Tibial nerve (tissue), 4 donors: Measurements from ENCODE around the gene BOC. TPM values are rescaled to one million over a fixed set of nuclear protein-coding genes. Genes with fewer than 3 reads are reported as not detected.
A peak's percentile ranks its signal among the peaks of the same experiment; 100 is the strongest.

Experiments
- DNase-seq, 2 donors: peaks; one replicate each; pipeline ENCODE4 v3.0.0-alpha.2; 2019; ENCODE audit warnings: low spot score in 2 of 2
- H3K27ac ChIP-seq, 4 donors: fragments of 200-600 bp; sonication (generic) in 3 of 4; one replicate each; pipeline ENCODE4 v1.5.1; 2017 to 2019; ENCODE audit warnings: mild to moderate bottlenecking in 1 of 4
- H3K27me3 ChIP-seq, 2 donors: fragments of 200-600 bp; sonication (generic) in 1 of 2; one replicate each; pipeline versions ENCODE4 v1.5.1 to v1.6.0; 2017 to 2019
- H3K36me3 ChIP-seq, 3 donors: fragments of 200-600 bp; sonication (generic); one replicate each; pipeline ENCODE4 v1.5.1; 2018 to 2019
- H3K4me1 ChIP-seq, 4 donors: fragments of 200-600 bp; sonication (generic) in 3 of 4; one replicate each; pipeline ENCODE4 v1.5.1; 2017 to 2019
- H3K4me3 ChIP-seq, 4 donors: fragments of 200-600 bp; sonication (generic) in 3 of 4; one replicate each; pipeline ENCODE4 v1.5.1; 2017 to 2019; ENCODE audit warnings: mild to moderate bottlenecking in 1 of 4, moderate library complexity in 1 of 4
- H3K9me3 ChIP-seq, 4 donors: fragments of 200-600 bp; sonication (generic) in 3 of 4; one replicate each; pipeline ENCODE4 v1.5.1; 2017 to 2019
- EP300 ChIP-seq, 2 donors: sonication (generic); formaldehyde crosslinking; IDR thresholded peaks; one replicate each; pipeline ENCODE4 v1.6.1; 2017; ENCODE audit warnings: antibody characterized with exemption in 2 of 2, mild to moderate bottlenecking in 1 of 2
- POLR2A ChIP-seq, 2 donors: fragments of 450-650 bp; IDR thresholded peaks; one replicate each; pipeline ENCODE4 v1.6.1; 2017; ENCODE audit warnings: antibody characterized with exemption in 2 of 2, mild to moderate bottlenecking in 2 of 2, moderate library complexity in 2 of 2
- WGBS, 2 donors: methylation state at CpG; one replicate each; pipeline ENCODE4 v1.1.5; 2018; 5-methylcytosine and 5-hydroxymethylcytosine counted together
- total RNA-seq, 4 donors: library from RNA; depleted of rRNA; stranded (reverse); fragments of >200 nt; gene quantifications; one replicate each; pipeline ENCODE4 v1.1.0, GENCODE V29; 2016
- TF ChIP-seq, protein P1 (sequence below), 5 experiments: fragments of 200-600 bp in 3 of 5; fragments of 450-650 bp in 2 of 5; sonication (generic) in 3 of 5; IDR thresholded peaks; one replicate each; pipeline ENCODE4 v1.5.1; 2016 to 2019; ENCODE audit warnings: antibody characterized with exemption in 5 of 5, mild to moderate bottlenecking in 3 of 5, moderate library complexity in 2 of 5

BOC gene
- total RNA-seq, 4 donors from 2014 or later = 27.6 to 63.2 (median 48.1) TPM

GRCh38 chr3:113274425-113275257 is 63.3 kb downstream of the BOC start:
- WGBS, 2 donors = 85 to 89% methylated on average over 17 to 20 of the region's 20 CpGs
- Histone ChIP-seq H3K27ac (peak overlapping the region in 3 of 4 donors; percentile 79 to 97 (median 90)), H3K36me3 (peaks cover 0 to 51% (median 0%) of the 10 kb centered on the region in 3 donors), H3K4me1 (peaks cover 0 to 36% (median 16%) of the 10 kb centered on the region in 4 donors), H3K9me3 (no peaks in the 10 kb centered on the region), H3K27me3 (no peaks in the 10 kb centered on the region), H3K4me3 (no peak overlapping the region)
- DNase-seq = no peak
- no peak for TF ChIP-seq EP300 (IDR thresholded peaks at IDR 0.05)
- TF ChIP-seq POLR2A (IDR thresholded peaks at IDR 0.05) = no peak
- TF ChIP-seq, protein P1, sequence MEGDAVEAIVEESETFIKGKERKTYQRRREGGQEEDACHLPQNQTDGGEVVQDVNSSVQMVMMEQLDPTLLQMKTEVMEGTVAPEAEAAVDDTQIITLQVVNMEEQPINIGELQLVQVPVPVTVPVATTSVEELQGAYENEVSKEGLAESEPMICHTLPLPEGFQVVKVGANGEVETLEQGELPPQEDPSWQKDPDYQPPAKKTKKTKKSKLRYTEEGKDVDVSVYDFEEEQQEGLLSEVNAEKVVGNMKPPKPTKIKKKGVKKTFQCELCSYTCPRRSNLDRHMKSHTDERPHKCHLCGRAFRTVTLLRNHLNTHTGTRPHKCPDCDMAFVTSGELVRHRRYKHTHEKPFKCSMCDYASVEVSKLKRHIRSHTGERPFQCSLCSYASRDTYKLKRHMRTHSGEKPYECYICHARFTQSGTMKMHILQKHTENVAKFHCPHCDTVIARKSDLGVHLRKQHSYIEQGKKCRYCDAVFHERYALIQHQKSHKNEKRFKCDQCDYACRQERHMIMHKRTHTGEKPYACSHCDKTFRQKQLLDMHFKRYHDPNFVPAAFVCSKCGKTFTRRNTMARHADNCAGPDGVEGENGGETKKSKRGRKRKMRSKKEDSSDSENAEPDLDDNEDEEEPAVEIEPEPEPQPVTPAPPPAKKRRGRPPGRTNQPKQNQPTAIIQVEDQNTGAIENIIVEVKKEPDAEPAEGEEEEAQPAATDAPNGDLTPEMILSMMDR (IDR thresholded peaks at IDR 0.05) = no peak

- Histone ChIP-seq H3K4me3 (no peak overlapping the region), H3K27me3 (no peaks in the 10 kb centered on the region), H3K36me3 (peaks cover 0 to 52% (median 0%) of the 10 kb centered on the region in 3 donors), H3K4me1 (peaks cover 0 to 36% (median 16%) of the 10 kb centered on the region in 4 donors), H3K27ac (peak overlapping the region; percentile 75 to 97 (median 84)), H3K9me3 (no peaks in the 10 kb centered on the region)
- WGBS, 2 donors = 93 to 97% methylated on average over 6 of the region's 6 CpGs
- TF ChIP-seq POLR2A (IDR thresholded peaks at IDR 0.05) (no peak), EP300 (IDR thresholded peaks at IDR 0.05) (no peak)
- TF ChIP-seq, protein P1 (IDR thresholded peaks at IDR 0.05) = no peak
- no peak for DNase-seq
Observed at GRCh38 chr3:113275258-113275556, 63.9 kb downstream of the BOC start.

GRCh38 chr3:113275583-113275928 is 64.2 kb downstream of the BOC start:
- no peak for DNase-seq
- H3K27me3 ChIP-seq = no peaks in the 10 kb centered on the region
- peak overlapping the region in 2 of 4 donors; percentile 16 to 30 for H3K4me3 ChIP-seq
- H3K27ac ChIP-seq = peak overlapping the region; percentile 75 to 97 (median 84)
- WGBS, 2 donors = 39 to 59% methylated on average over 2 of the region's 2 CpGs
- peaks cover 0 to 36% (median 16%) of the 10 kb centered on the region in 4 donors for H3K4me1 ChIP-seq
- no peaks in the 10 kb centered on the region for H3K9me3 ChIP-seq
- H3K36me3 ChIP-seq = peaks cover 0 to 51% (median 0%) of the 10 kb centered on the region in 3 donors
- TF ChIP-seq POLR2A (IDR thresholded peaks at IDR 0.05) (no peak), EP300 (IDR thresholded peaks at IDR 0.05) (no peak)
- TF ChIP-seq, protein P1 (IDR thresholded peaks at IDR 0.05) = no peak

- no peaks in the 10 kb centered on the region for H3K9me3 ChIP-seq
- H3K27ac ChIP-seq = peak overlapping the region; percentile 75 to 97 (median 84)
- TF ChIP-seq EP300 (IDR thresholded peaks at IDR 0.05) (peak in 1 of 2 donors; percentile 51), POLR2A (IDR thresholded peaks at IDR 0.05) (peak in 1 of 2 donors; percentile 13)
- TF ChIP-seq, protein P1 (IDR thresholded peaks at IDR 0.05) = peak in 4 of 5 experiments; percentile 27 to 47 (median 38)
- DNase-seq = peak; percentile 36 to 60
- H3K4me1 ChIP-seq = peaks cover 0 to 36% (median 16%) of the 10 kb centered on the region in 4 donors
- WGBS, 2 donors = 11 to 12% methylated on average over 16 of the region's 16 CpGs
- no peaks in the 10 kb centered on the region for H3K27me3 ChIP-seq
- H3K4me3 ChIP-seq = peak overlapping the region; percentile 16 to 45 (median 26)
- H3K36me3 ChIP-seq = peaks cover 0 to 51% (median 0%) of the 10 kb centered on the region in 3 donors
Observed at GRCh38 chr3:113275929-113276750, 64.8 kb downstream of the BOC start.
